ENCODE data around the gene C8A.

The C8A gene

GRCh38 chr1:56890229-56890628, 35.6 kb downstream of the C8A start:
- no peak for DNase-seq (ENCODE audit: low spot score)

GRCh38 chr1:56894014-56894413, 39.4 kb downstream of the C8A start:
- DNase-seq (ENCODE audit: low spot score): no peak

GRCh38 chr1:56897150-56898004, 42.8 kb downstream of the C8A start:
- DNase-seq (ENCODE audit: low spot score): no peak

- DNase-seq (ENCODE audit: low spot score): no peak
Measured at GRCh38 chr1:56898005-56898373, 43.4 kb downstream of the C8A start.

- no peak for DNase-seq (ENCODE audit: low spot score)
Measured at GRCh38 chr1:56898879-56899278, 44.3 kb downstream of the C8A start.

GRCh38 chr1:56901716-56902115, 47.1 kb downstream of the C8A start:
- no peak for DNase-seq (ENCODE audit: low spot score)

GRCh38 chr1:56903778-56904177, 49.2 kb downstream of the C8A start:
- DNase-seq (ENCODE audit: low spot score): no peak

GRCh38 chr1:56904663-56905397, 50.2 kb downstream of the C8A start:
- no peak for DNase-seq (ENCODE audit: low spot score)

- no peak for DNase-seq (ENCODE audit: low spot score)
Measured at GRCh38 chr1:56905667-56906066, 51.1 kb downstream of the C8A start.

- DNase-seq (ENCODE audit: low spot score): no peak
Measured at GRCh38 chr1:56908619-56909221, 54.1 kb downstream of the C8A start.

- DNase-seq (ENCODE audit: low spot score): no peak
Measured at GRCh38 chr1:56910441-56910985, 55.9 kb downstream of the C8A start.

- DNase-seq (ENCODE audit: low spot score): no peak
Measured at GRCh38 chr1:56911098-56911938, 56.7 kb downstream of the C8A start.

GRCh38 chr1:56912325-56912724, 57.7 kb downstream of the C8A start:
- no peak for DNase-seq (ENCODE audit: low spot score)

- DNase-seq (ENCODE audit: low spot score): no peak
Measured at GRCh38 chr1:56915960-56916359, 61.4 kb downstream of the C8A start.

- DNase-seq (ENCODE audit: low spot score): no peak
Measured at GRCh38 chr1:56916630-56917029, 62.0 kb downstream of the C8A start.

- no peak for DNase-seq (ENCODE audit: low spot score)
Measured at GRCh38 chr1:56917356-56917755, 62.8 kb downstream of the C8A start.

- no peak for DNase-seq (ENCODE audit: low spot score)
Measured at GRCh38 chr1:56920591-56921001, 66.0 kb downstream of the C8A start.

- no peak for DNase-seq (ENCODE audit: low spot score)
Measured at GRCh38 chr1:56921479-56921878, 66.9 kb downstream of the C8A start.

GRCh38 chr1:56922070-56922469, 67.5 kb downstream of the C8A start:
- DNase-seq (ENCODE audit: low spot score): no peak

- DNase-seq (ENCODE audit: low spot score): no peak
Measured at GRCh38 chr1:56922507-56922906, 67.9 kb downstream of the C8A start.

- no peak for DNase-seq (ENCODE audit: low spot score)
Measured at GRCh38 chr1:56923201-56923600, 68.6 kb downstream of the C8A start.

GRCh38 chr1:56924116-56924515, 69.5 kb downstream of the C8A start:
- DNase-seq (ENCODE audit: low spot score): no peak
